A549 (cell line): ENCODE measurements around the gene RUNDC1. TPM values are rescaled to one million over a fixed set of nuclear protein-coding genes. Genes with fewer than 3 reads are reported as not detected.

Experiments used
- ATAC-seq, 2 experiments: fragments of 200-7000 bp in 1 of 2; fragments of >200 bp in 1 of 2; cut with Nextera tagmentation in 1 of 2; cut with Tn5 transposase in 1 of 2; 3 replicates each; pipeline versions ENCODE4 v1.8.0 to v1.9.1; 2018 to 2020; ENCODE audit warnings: mild to moderate bottlenecking in 1 of 2, moderate library complexity in 1 of 2
- CTCF ChIA-PET: fragments of 300-600 bp; sonication (Branson Sonifier 250); formaldehyde crosslinking; extraction: SDS; loops from one replicate; lab custom pipeline; 2021; ENCODE audit warnings: antibody characterized with exemption, inconsistent platforms; lab: Yijun Ruan, JAX
- POLR2A ChIA-PET: fragments of 350-600 bp; formaldehyde crosslinking; extraction: SDS; loops from one replicate; lab custom pipeline; 2021; ENCODE audit warnings: antibody characterized with exemption, inconsistent platforms; lab: Yijun Ruan, JAX
- DNase-seq, 2 experiments: peaks; one replicate each; pipeline versions ENCODE4 v3.0.0 to v3.0.0-alpha.2; 2011 to 2016; ENCODE audit warnings: low read depth in 1 of 2, low spot score in 1 of 2
- FAIRE-seq: peaks from 2 replicates; lab custom pipeline; 2011; peaks lifted over from hg19 to GRCh38; lab: Jason Lieb, UNC
- H3K27ac ChIP-seq, 2 experiments: fragments of >200 bp; sonication (Bioruptor Twin); formaldehyde crosslinking; 3 replicates each; pipeline ENCODE4 v1.5.1; 2016 to 2017
- H3K4me1 ChIP-seq: fragments of >200 bp; sonication (Bioruptor Twin); formaldehyde crosslinking; 3 replicates; pipeline ENCODE4 v1.6.1; 2016
- H3K4me2 ChIP-seq: fragments of >200 bp; sonication (Bioruptor Twin); formaldehyde crosslinking; 3 replicates; pipeline ENCODE4 v1.6.1; 2016
- H3K4me3 ChIP-seq: fragments of >200 bp; sonication (Bioruptor Twin); formaldehyde crosslinking; 3 replicates; pipeline ENCODE4 v1.5.1; 2016
- H3K9me3 ChIP-seq: fragments of >200 bp; sonication (Bioruptor Twin); formaldehyde crosslinking; 3 replicates; pipeline ENCODE4 v1.6.1; 2016
- CBX2 ChIP-seq: fragments of 200-600 bp; sonication (generic); IDR thresholded peaks from 2 replicates; pipeline ENCODE4 v1.6.1; 2016; ENCODE audit warnings: low read depth, mild to moderate bottlenecking, borderline replicate concordance
- CBX8 ChIP-seq: fragments of 200-600 bp; sonication (generic); IDR thresholded peaks from 2 replicates; pipeline ENCODE4 v1.6.1; 2016
- CEBPB ChIP-seq, 2 experiments: fragments of >200 bp in 1 of 2; sonication (Bioruptor Twin) in 1 of 2; formaldehyde crosslinking in 1 of 2; IDR thresholded peaks; 2 replicates each; pipeline ENCODE4 v1.6.1; 2012 to 2016
- CHD4 ChIP-seq: fragments of 200-600 bp; sonication (generic); IDR thresholded peaks from 2 replicates; pipeline ENCODE4 v1.6.1; 2016; ENCODE audit warnings: antibody characterized with exemption, mild to moderate bottlenecking, borderline replicate concordance
- E2F6 ChIP-seq: IDR thresholded peaks from 2 replicates; pipeline ENCODE4 v1.6.1; 2012; ENCODE audit warnings: low read depth, borderline replicate concordance
- EHF ChIP-seq: fragments of 250-450 bp; sonication (Bioruptor Pico); IDR thresholded peaks from 2 replicates; pipeline ENCODE4 v1.5.0; 2020; ENCODE audit warnings: mild to moderate bottlenecking
- ESRRA ChIP-seq: fragments of 150-350 bp; IDR thresholded peaks from 2 replicates; pipeline ENCODE4 v1.6.1; 2014; ENCODE audit warnings: mild to moderate bottlenecking, low read length, borderline replicate concordance
- FOSB ChIP-seq: fragments of 250-450 bp; sonication (Bioruptor Pico); IDR thresholded peaks from 2 replicates; pipeline ENCODE4 v1.5.0; 2020; ENCODE audit warnings: mild to moderate bottlenecking, moderate library complexity
- FOXS1 ChIP-seq: fragments of 250-450 bp; sonication (Bioruptor Pico); IDR thresholded peaks from 2 replicates; pipeline ENCODE4 v1.5.0; 2020; ENCODE audit warnings: mild to moderate bottlenecking, moderate library complexity
- HDAC2 ChIP-seq: fragments of 200-600 bp; sonication (generic); IDR thresholded peaks from 2 replicates; pipeline ENCODE4 v1.6.1; 2016
- HEYL ChIP-seq: fragments of 250-450 bp; sonication (Bioruptor Pico); IDR thresholded peaks from 2 replicates; pipeline ENCODE4 v1.8.0; 2021; ENCODE audit warnings: mild to moderate bottlenecking, moderate library complexity
- HOXA7 ChIP-seq: fragments of 250-450 bp; sonication (Bioruptor Pico); IDR thresholded peaks from 2 replicates; pipeline ENCODE4 v1.5.0; 2020; ENCODE audit warnings: mild to moderate bottlenecking, moderate library complexity
- HOXB13 ChIP-seq: fragments of 250-450 bp; sonication (Bioruptor Pico); IDR thresholded peaks from 2 replicates; pipeline ENCODE4 v1.5.0; 2020; ENCODE audit warnings: low read depth, mild to moderate bottlenecking, moderate library complexity
- HOXB5 ChIP-seq: fragments of 250-450 bp; sonication (Bioruptor Pico); IDR thresholded peaks from 2 replicates; pipeline ENCODE4 v1.5.0; 2020; ENCODE audit warnings: mild to moderate bottlenecking, moderate library complexity
- JUNB ChIP-seq: fragments of >200 bp; sonication (Bioruptor Twin); formaldehyde crosslinking; IDR thresholded peaks from 2 replicates; pipeline ENCODE4 v1.6.1; 2016
- NFE2L2 ChIP-seq: fragments of 150-350 bp; conservative IDR thresholded peaks from 2 replicates; pipeline ENCODE4 v1.6.1; 2014; ENCODE audit warnings: low read length
- NR3C1 ChIP-seq: fragments of >200 bp; sonication (Bioruptor Twin); formaldehyde crosslinking; IDR thresholded peaks from 3 replicates; pipeline ENCODE4 v1.6.1; 2017
- POLR2AphosphoS2 ChIP-seq: conservative IDR thresholded peaks from 2 replicates; pipeline ENCODE4 v1.6.1; 2012; ENCODE audit warnings: low read length, improper control_type of control experiment, inconsistent platforms
- RNF2 ChIP-seq: fragments of 200-600 bp; sonication (generic); IDR thresholded peaks from 2 replicates; pipeline ENCODE4 v1.6.1; 2016; ENCODE audit warnings: low read depth, mild to moderate bottlenecking, antibody characterized with exemption, moderate library complexity, borderline replicate concordance
- SMC3 ChIP-seq: fragments of >200 bp; sonication (Bioruptor Twin); formaldehyde crosslinking; IDR thresholded peaks from 3 replicates; pipeline ENCODE4 v1.6.1; 2018; ENCODE audit warnings: inconsistent platforms
- TP53 ChIP-seq: fragments of 250-450 bp; sonication (Bioruptor Pico); IDR thresholded peaks from 2 replicates; pipeline ENCODE4 v1.5.0; 2021; ENCODE audit warnings: mild to moderate bottlenecking, moderate library complexity
- ZC3H11A ChIP-seq: fragments of 450-650 bp; IDR thresholded peaks from 2 replicates; pipeline ENCODE4 v1.6.1; 2014; ENCODE audit warnings: antibody characterized with exemption, mild to moderate bottlenecking
- ZFP36 ChIP-seq: fragments of 450-650 bp; IDR thresholded peaks from 2 replicates; pipeline ENCODE4 v1.6.1; 2014; ENCODE audit warnings: borderline replicate concordance; ENCODE audit not compliant: partially characterized antibody
- ZNF302 ChIP-seq: fragments of 250-450 bp; sonication (Bioruptor Pico); IDR thresholded peaks from 2 replicates; pipeline ENCODE4 v1.9.0; 2021; ENCODE audit warnings: inconsistent platforms, mild to moderate bottlenecking, moderate library complexity
- WGBS: methylation state at CpG from one replicate; pipeline ENCODE4 v1.1.6; 2017; ENCODE audit errors: missing lambda C conversion rate; 5-methylcytosine and 5-hydroxymethylcytosine counted together
- polyA plus RNA-seq, 4 experiments: library from polyadenylated mRNA; depleted of rRNA in 3 of 4; stranded (reverse); fragments of >200 nt; fragmentation: RNase III in 1 of 4; extraction: RNeasy Plus Mini Kit Qiagen cat#74134 plus additional on column Dnase treatment in 1 of 4; gene quantifications; 2 replicates in 3 of 4; 3 replicates in 1 of 4; pipeline ENCODE4 v1.2.3, GENCODE V29; 2011 to 2017
- TF ChIP-seq, protein P1 (sequence below): fragments of 250-450 bp; sonication (Bioruptor Pico); IDR thresholded peaks from 2 replicates; pipeline ENCODE4 v1.5.0; 2021; ENCODE audit warnings: mild to moderate bottlenecking, moderate library complexity, borderline replicate concordance

RUNDC1 gene
- polyA plus RNA-seq, 2 of the 4 experiments (the other 2 are of a cell fraction) = 18.7 to 19.1 TPM

- TF ChIP-seq, protein P1, sequence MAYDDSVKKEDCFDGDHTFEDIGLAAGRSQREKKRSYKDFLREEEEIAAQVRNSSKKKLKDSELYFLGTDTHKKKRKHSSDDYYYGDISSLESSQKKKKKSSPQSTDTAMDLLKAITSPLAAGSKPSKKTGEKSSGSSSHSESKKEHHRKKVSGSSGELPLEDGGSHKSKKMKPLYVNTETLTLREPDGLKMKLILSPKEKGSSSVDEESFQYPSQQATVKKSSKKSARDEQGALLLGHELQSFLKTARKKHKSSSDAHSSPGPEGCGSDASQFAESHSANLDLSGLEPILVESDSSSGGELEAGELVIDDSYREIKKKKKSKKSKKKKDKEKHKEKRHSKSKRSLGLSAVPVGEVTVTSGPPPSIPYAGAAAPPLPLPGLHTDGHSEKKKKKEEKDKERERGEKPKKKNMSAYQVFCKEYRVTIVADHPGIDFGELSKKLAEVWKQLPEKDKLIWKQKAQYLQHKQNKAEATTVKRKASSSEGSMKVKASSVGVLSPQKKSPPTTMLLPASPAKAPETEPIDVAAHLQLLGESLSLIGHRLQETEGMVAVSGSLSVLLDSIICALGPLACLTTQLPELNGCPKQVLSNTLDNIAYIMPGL (CRISPR knock-in tag) = no peak
- TF ChIP-seq HOXB5 (CRISPR knock-in tag) (no peak), POLR2AphosphoS2 (no peak)
- TF ChIP-seq, all 56 proteins: peak for 0
- WGBS = 80% methylated on average over 9 of the region's 9 CpGs
- H3K4me2 ChIP-seq = no peak overlapping the region
- POLR2A ChIA-PET = interaction anchor here (1.2 kb wide), 1 partner anchor 300 kb away, joined by 3 read pairs; no protein-coding TSS in a partner anchor
- no peak for ATAC-seq
- DNase-seq = no peak
- no peak overlapping the region for H3K4me3 ChIP-seq
- H3K27ac ChIP-seq = no peak overlapping the region
- no peak for FAIRE-seq
- peaks cover 24% of the 10 kb centered on the region for H3K4me1 ChIP-seq
- CTCF ChIA-PET = interaction anchor here (0.5 to 1.6 kb wide), 2 partner anchors 9 to 30 kb away, joined by 4 to 7 read pairs; no protein-coding TSS in a partner anchor
- no peaks in the 10 kb centered on the region for H3K9me3 ChIP-seq
Measured at GRCh38 chr17:43015579-43015978, 35.2 kb downstream of the RUNDC1 start.

DNA sequence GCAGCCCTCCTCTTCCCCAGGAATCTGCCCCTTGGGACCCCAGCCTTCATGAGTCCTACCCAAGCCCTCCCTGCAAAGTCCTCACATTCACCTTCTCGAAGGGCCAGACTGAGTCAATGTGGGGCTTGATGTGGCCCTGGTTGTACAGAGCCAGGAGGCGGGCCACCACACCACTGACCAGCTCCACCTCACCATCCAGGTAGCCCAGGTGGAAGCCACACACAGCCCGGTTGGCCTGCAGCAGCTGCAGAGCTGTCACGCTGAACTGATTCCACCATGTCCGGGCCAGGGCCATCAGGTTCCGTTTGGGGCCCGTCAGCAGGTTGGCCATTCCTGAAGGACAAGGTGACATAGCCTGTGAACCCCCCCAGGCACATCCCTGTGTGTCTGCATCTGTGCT lies 35.9 kb downstream of the RUNDC1 start:
- DNase-seq (no peak), ATAC-seq (no peak), FAIRE-seq (no peak)
- no peak overlapping the region for H3K4me2 ChIP-seq
- ChIA-PET CTCF (interaction anchor here (0.5 kb wide), 1 partner anchor 31 kb away, joined by 4 read pairs; no protein-coding TSS in a partner anchor), POLR2A (no interaction called here)
- H3K4me1 ChIP-seq = peaks cover 24% of the 10 kb centered on the region
- H3K9me3 ChIP-seq = no peaks in the 10 kb centered on the region
- H3K27ac ChIP-seq = no peak overlapping the region
- no peak overlapping the region for H3K4me3 ChIP-seq
- TF ChIP-seq SMC3 (no peak), HDAC2 (no peak), FOXS1 (no peak), HOXA7 (no peak), EHF (CRISPR knock-in tag) (no peak), ZC3H11A (no peak), NFE2L2 (no peak), CBX8 (no peak), JUNB (no peak)
- 96% methylated on average over 4 of the region's 7 CpGs for WGBS

DNA sequence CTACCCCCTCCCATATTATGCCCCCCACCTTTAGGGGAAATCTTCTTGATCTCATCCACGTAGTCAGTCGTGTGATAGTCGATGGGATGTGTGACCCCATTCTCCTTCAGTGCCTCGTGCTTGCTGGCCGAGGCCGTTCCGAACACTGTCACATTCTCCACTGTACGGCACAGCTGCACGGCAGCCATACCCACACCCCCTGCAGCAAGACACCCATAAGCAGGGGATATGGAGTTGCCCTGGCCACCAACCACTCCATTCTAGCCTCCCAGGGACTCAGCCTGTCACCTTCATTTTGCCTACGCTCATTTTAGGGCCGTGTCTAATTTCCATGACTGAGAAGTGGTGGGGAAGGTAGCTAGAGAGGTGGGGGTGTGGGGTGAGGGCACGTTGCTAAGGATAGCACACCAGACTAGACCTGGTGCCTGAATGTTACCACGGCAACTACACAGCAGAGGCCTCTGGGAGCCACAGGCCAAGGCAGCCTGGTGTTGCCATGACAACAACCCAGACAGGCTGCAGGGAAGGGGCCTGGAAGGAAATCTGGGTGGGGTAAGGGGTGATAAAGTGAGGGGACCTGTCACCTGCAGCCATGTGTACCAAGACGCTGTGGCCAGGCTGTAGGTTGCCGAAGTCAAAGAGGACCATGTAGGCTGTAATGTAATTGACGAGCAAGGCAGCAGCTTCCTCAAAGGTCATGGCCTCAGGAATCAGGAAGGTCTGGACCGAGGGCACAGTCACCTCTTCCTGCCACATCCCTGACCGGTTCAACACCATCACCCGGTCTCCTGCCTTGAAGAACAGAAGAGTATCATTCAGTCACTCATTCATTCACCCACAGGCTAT lies 37.9 kb downstream of the RUNDC1 start:
- Histone ChIP-seq H3K4me3 (no peak overlapping the region), H3K4me2 (no peak overlapping the region; the same call in 2 of the 3 replicates), H3K4me1 (peaks cover 29% of the 10 kb centered on the region), H3K27ac (no peak overlapping the region), H3K9me3 (no peaks in the 10 kb centered on the region)
- ChIA-PET POLR2A (interaction anchor here (6.0 kb wide), 1 partner anchor 20 kb away, joined by 40 read pairs; the partner anchor contains the start of gene RPL27), CTCF (interaction anchor here (0.5 to 3.1 kb wide), 6 partner anchors 8 to 292 kb away, joined by 3 to 11 read pairs (median 4); partner anchors contain the start of genes IFI35 and RPL27)
- no peak for FAIRE-seq
- WGBS = 88% methylated on average over 17 of the region's 19 CpGs
- peak in 1 of 2 experiments; percentile 65 for DNase-seq
- no peak for ATAC-seq
- TF ChIP-seq CEBPB (IDR thresholded peaks at IDR 0.05) (no peak), HOXB13 (CRISPR knock-in tag) (no peak), FOSB (CRISPR knock-in tag) (no peak), ZNF302 (CRISPR knock-in tag) (no peak), E2F6 (no peak), CBX2 (no peak), ZFP36 (no peak), NFE2L2 (no peak), HEYL (CRISPR knock-in tag) (no peak), FOXS1 (no peak), CHD4 (no peak), JUNB (no peak), HDAC2 (no peak), ESRRA (no peak), NR3C1 (no peak), TP53 (CRISPR knock-in tag) (no peak), CBX8 (no peak), RNF2 (no peak)
